ENCODE measurements around the gene TRIM38. TPM values are rescaled to one million over a fixed set of nuclear protein-coding genes. Genes with fewer than 3 reads are reported as not detected.
"Not testable (repeated sequence)": the region's sequence is repeated elsewhere in the genome, so short reads cannot be mapped to it uniquely, and the experiment has no call there.

TRIM38 gene
- total RNA-seq, 1 donor from 2014 or later: 2.3 TPM

- no peak for DNase-seq
- intact Hi-C loops (cut with DNase I): no loop called here
- peak; percentile 18 for ATAC-seq (ENCODE audit: poor library complexity)
These were observed 973 bp downstream of the TRIM38 start for GRCh38 chr6:25963426-25964123.

GRCh38 chr6:25965058-25965457 is 2.5 kb downstream of the TRIM38 start:
- intact Hi-C loops (cut with DNase I): no loop called here
- ATAC-seq (ENCODE audit: poor library complexity) (no peak), DNase-seq (no peak)

GRCh38 chr6:25966711-25967110 is 4.1 kb downstream of the TRIM38 start:
- DNase-seq (no peak), ATAC-seq (ENCODE audit: poor library complexity) (no peak)
- intact Hi-C loops (cut with DNase I): no loop called here

GRCh38 chr6:25968769-25969168 is 6.2 kb downstream of the TRIM38 start:
- no peak for ATAC-seq (ENCODE audit: poor library complexity)
- intact Hi-C loops (cut with DNase I): no loop called here

GRCh38 chr6:25971187-25971821 is 8.7 kb downstream of the TRIM38 start:
- DNase-seq (no peak), ATAC-seq (ENCODE audit: poor library complexity) (peak; percentile 73)
- intact Hi-C loops (cut with DNase I): no loop called here

More at GRCh38 chr6:25968769-25969168, 6.2 kb downstream of the TRIM38 start:
- DNase-seq: no peak

- DNase-seq: no peak
- no peak for ATAC-seq (ENCODE audit: poor library complexity)
- intact Hi-C loops (cut with DNase I): no loop called here
These were observed 9.5 kb downstream of the TRIM38 start for GRCh38 chr6:25972128-25972527.

- DNase-seq: no peak
- intact Hi-C loops (cut with DNase I): no loop called here
- no peak for ATAC-seq (ENCODE audit: poor library complexity)
These were observed 10.3 kb downstream of the TRIM38 start for GRCh38 chr6:25972902-25973301.

GRCh38 chr6:25973923-25974555 is 11.4 kb downstream of the TRIM38 start:
- intact Hi-C loops (cut with DNase I): no loop called here
- no peak for DNase-seq
- no peak for ATAC-seq (ENCODE audit: poor library complexity)

GRCh38 chr6:25975923-25976560 is 13.4 kb downstream of the TRIM38 start:
- intact Hi-C loops (cut with DNase I): no loop called here
- ATAC-seq (ENCODE audit: poor library complexity) (no peak), DNase-seq (no peak)

- intact Hi-C loops (cut with DNase I): no loop called here
- no peak for ATAC-seq (ENCODE audit: poor library complexity)
- DNase-seq: no peak
These were observed 18.3 kb downstream of the TRIM38 start for GRCh38 chr6:25980935-25981334.

GRCh38 chr6:25981568-25982263 is 19.1 kb downstream of the TRIM38 start:
- no peak for ATAC-seq (ENCODE audit: poor library complexity)
- DNase-seq: no peak
- intact Hi-C loops (cut with DNase I): no loop called here

- intact Hi-C loops (cut with DNase I): no loop called here
- no peak for DNase-seq
- ATAC-seq (ENCODE audit: poor library complexity): no peak
These were observed 21.7 kb downstream of the TRIM38 start for GRCh38 chr6:25984265-25984664.

- intact Hi-C loops (cut with DNase I): no loop called here
These were observed 25.2 kb downstream of the TRIM38 start for GRCh38 chr6:25987845-25988244.

GRCh38 chr6:25990172-25990873 is 27.7 kb downstream of the TRIM38 start:
- no peak for DNase-seq
- ATAC-seq (ENCODE audit: poor library complexity): no peak
- intact Hi-C loops (cut with DNase I): no loop called here

More at GRCh38 chr6:25987845-25988244, 25.2 kb downstream of the TRIM38 start:
- no peak for DNase-seq
- no peak for ATAC-seq (ENCODE audit: poor library complexity)

- peak; percentile 89 for DNase-seq
- ATAC-seq (ENCODE audit: poor library complexity): peak; percentile 80
- intact Hi-C loops (cut with DNase I): no loop called here
These were observed 29.3 kb downstream of the TRIM38 start for GRCh38 chr6:25991785-25992412.

- ATAC-seq (ENCODE audit: poor library complexity): peak; percentile 98
- intact Hi-C loops (cut with DNase I): no loop called here
- DNase-seq: peak; percentile 98
These were observed 30.1 kb downstream of the TRIM38 start for GRCh38 chr6:25992413-25993340.

GRCh38 chr6:25993341-25993684 is 30.7 kb downstream of the TRIM38 start:
- ATAC-seq (ENCODE audit: poor library complexity); intact Hi-C loops (cut with DNase I); DNase-seq: not testable (repeated sequence)
